ENCODE measurements around the gene CDH18.

Gene CDH18

DNA sequence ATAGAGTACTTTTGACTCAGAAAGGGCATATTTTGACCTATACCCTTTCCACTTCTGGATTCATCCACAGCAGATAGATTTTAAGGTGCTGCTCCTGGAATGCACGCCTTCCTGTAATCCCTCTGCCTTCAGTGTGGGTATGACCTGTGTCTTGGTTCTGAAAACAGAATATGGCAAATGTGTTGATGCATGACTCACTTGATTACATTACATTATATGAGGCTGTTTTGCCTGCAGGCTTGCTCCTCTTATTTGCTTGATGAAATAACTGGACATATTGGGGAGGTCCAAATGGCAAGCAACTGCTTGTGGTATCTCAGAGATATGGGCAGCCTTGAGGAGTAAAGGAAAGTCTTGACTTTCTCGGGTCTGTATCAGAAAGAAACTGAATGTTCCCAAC is 468.6 kb downstream of the CDH18 start:
- Histone ChIP-seq H3K4me1 (no peaks in the 10 kb centered on the region), H3K27me3 (no peaks in the 10 kb centered on the region), H3K9me3 (replicated peaks in 1 of 11) (no peaks in the 10 kb centered on the region), H3K4me3 (no peak overlapping the region), H3K9ac (no peak overlapping the region), H3K36me3 (no peaks in the 10 kb centered on the region), H4K20me1 (no peaks in the 10 kb centered on the region), H3K27ac (no peak overlapping the region), H3K4me2 (no peak overlapping the region)
- TF ChIP-seq Cebpa-rat (IDR thresholded peaks at IDR 0.05) = no peak

DNA sequence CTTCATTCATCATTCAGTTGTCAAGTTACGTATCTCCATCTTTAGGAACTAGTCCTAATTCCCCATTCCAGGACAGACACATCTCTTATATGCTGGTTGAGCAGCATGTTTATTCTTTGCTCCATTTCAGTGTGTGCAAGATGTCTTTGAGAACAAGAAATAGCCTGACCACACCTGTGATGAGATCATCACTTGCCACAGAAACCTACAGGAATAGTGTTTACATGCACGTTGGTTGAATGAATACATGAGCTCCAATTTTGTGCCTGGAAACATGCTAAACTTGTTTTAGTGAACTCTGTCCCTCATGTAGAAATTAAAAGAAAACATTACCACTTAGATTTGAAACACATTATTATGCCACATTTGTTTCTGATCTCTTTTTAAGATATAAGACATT is 489.1 kb downstream of the CDH18 start:
- Histone ChIP-seq H4K20me1 (no peaks in the 10 kb centered on the region), H3K36me3 (no peaks in the 10 kb centered on the region), H3K4me1 (no peaks in the 10 kb centered on the region), H3K27me3 (no peaks in the 10 kb centered on the region), H3K4me2 (no peak overlapping the region), H3K9ac (no peak overlapping the region), H3K9me3 (replicated peaks in 1 of 11) (no peaks in the 10 kb centered on the region), H3K27ac (no peak overlapping the region), H3K4me3 (no peak overlapping the region)
- no peak for TF ChIP-seq Cebpa-rat (IDR thresholded peaks at IDR 0.05)

DNA sequence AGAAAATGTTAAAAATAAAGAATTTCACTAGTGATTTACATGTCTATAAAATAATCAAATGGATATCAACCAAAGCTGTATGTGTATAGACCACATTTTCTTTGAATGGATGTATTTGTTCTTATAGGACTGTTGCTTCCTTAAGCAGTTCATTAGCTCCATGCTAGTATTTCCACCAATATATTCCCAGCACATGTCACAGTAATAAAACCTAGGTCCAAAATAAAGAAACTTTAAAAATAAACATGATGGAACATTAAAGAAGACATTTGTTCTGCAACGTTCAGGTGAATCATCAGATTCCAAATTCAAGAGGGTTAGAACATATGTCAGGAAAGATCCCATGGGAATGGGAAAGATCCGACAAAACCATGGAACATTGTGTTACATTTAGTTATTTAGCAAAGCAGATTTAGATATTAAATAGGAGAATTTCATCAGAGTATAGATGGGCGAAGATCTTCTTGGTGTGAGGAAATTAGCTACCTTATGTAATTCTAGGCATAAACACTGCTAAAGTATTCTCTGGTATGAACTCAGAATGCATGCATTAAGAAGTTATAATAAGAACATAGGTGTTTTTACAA is 490.7 kb downstream of the CDH18 start:
- Histone ChIP-seq H3K4me2 (no peak overlapping the region), H3K36me3 (no peaks in the 10 kb centered on the region), H3K9me3 (replicated peaks in 1 of 11) (no peaks in the 10 kb centered on the region), H3K27me3 (no peaks in the 10 kb centered on the region), H3K27ac (no peak overlapping the region), H3K4me3 (no peak overlapping the region), H3K4me1 (no peaks in the 10 kb centered on the region), H4K20me1 (no peaks in the 10 kb centered on the region), H3K9ac (no peak overlapping the region)
- TF ChIP-seq Cebpa-rat (IDR thresholded peaks at IDR 0.05) = no peak

DNA sequence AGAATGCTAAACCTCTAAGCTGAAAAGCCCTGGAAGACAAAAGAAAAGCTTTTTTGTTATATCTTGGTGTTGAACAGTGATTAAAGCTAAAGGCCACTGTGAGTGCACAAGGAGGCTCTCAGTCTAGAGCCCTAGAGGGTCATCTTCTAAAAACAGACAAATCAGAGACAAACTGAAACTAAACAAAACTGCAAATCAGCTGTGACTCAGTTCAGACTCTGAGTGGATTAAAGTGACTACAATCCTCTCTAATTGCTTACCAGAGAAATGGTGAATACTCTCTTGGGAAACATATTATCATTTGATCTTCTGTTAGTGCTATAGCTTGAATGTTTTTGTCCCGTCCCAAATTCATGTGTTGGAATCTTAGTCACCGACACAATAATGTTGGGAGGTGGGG is 491.9 kb downstream of the CDH18 start:
- Histone ChIP-seq H3K4me3 (no peak overlapping the region), H3K9ac (no peak overlapping the region), H3K36me3 (no peaks in the 10 kb centered on the region), H3K4me1 (no peaks in the 10 kb centered on the region), H3K27me3 (no peaks in the 10 kb centered on the region), H3K9me3 (replicated peaks in 1 of 11) (no peaks in the 10 kb centered on the region), H3K27ac (no peak overlapping the region), H4K20me1 (no peaks in the 10 kb centered on the region), H3K4me2 (no peak overlapping the region)
- TF ChIP-seq Cebpa-rat (IDR thresholded peaks at IDR 0.05) = no peak

DNA sequence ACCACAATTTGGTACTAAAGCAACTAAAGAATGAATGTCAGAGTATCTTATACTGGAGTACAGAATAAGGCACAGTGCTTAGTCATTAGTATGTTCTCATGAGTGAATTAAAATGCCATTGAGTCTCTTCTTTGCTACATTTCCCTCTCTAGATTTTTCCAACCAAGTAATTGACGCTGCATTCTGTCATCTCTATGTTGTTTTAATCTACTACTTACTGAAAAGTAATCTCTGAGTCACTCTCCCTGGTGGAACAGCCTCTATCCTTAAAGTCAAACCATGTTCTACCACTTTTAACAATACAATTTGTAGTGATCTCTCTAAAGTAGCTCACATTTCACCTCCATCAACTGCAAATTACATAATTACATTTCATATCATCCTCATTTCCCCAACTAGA is 495.1 kb downstream of the CDH18 start:
- no peaks in the 10 kb centered on the region for H3K27me3 ChIP-seq
- no peak for TF ChIP-seq Cebpa-rat (IDR thresholded peaks at IDR 0.05)
- H3K9me3 ChIP-seq (replicated peaks in 1 of 11) = no peaks in the 10 kb centered on the region
- H3K9ac ChIP-seq = no peak overlapping the region
- H4K20me1 ChIP-seq = no peaks in the 10 kb centered on the region
- H3K4me1 ChIP-seq = no peaks in the 10 kb centered on the region
- H3K27ac ChIP-seq = no peak overlapping the region
- no peak overlapping the region for H3K4me3 ChIP-seq
- no peaks in the 10 kb centered on the region for H3K36me3 ChIP-seq
- no peak overlapping the region for H3K4me2 ChIP-seq

DNA sequence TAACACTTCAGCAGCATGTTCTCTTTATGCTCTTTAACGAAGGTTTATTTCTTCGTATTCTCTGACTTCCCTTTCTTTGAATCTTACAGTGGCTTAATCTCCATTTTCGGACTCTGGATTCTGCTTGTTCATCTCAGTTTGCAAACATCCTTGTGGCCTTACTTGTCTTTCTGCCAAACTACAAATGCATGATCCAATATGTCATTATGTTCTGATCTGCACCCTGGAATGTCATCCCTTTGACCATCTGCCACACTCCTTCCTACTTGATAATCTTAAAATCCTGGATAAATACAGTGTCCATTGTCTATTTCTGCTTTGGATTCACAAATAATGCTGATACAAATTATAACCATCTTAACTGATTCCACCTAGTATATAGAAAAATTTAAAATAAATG is 499.2 kb downstream of the CDH18 start:
- H3K9ac ChIP-seq = no peak overlapping the region
- no peaks in the 10 kb centered on the region for H4K20me1 ChIP-seq
- H3K27ac ChIP-seq = no peak overlapping the region
- no peak for TF ChIP-seq Cebpa-rat (IDR thresholded peaks at IDR 0.05)
- H3K9me3 ChIP-seq (replicated peaks in 1 of 11) = no peaks in the 10 kb centered on the region
- no peak overlapping the region for H3K4me3 ChIP-seq
- no peak overlapping the region for H3K4me2 ChIP-seq
- no peaks in the 10 kb centered on the region for H3K4me1 ChIP-seq
- H3K36me3 ChIP-seq = no peaks in the 10 kb centered on the region
- H3K27me3 ChIP-seq = no peaks in the 10 kb centered on the region

DNA sequence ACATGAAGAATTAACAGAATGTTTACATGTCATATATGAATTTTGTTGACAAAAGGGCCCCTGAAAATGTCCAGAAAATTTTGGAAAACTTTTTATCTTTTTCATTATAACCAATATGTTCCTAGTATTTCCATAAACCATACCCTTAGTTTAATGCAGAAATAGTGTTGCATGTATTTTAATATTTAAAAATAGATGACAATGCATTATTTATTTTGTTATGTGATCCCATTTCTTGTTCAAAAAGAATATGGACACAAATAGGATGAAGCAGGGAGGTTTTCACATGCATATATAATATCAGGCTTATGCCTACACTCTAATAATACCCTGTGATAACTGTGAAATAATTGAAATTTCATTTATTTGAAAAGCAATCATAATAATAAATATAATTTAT is 500.5 kb downstream of the CDH18 start:
- H3K4me2 ChIP-seq = no peak overlapping the region

DNA sequence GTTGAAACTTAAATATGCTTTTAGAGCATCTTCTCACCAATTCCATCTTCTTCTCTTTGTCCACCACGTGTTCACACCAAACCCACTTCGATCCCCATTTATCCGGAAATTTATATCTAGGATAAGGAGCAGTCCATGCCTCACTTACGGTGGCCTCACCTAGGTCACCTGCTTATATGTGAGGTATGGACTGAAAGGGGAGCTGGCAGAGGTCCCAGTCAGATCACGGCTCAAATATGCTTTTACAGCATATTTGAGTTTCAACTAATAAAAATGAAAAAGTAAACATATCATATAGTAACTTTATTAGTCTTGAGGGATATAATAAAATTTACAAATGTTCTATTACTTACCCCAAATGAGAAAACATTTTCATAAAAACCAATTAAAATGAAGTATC is 508.4 kb downstream of the CDH18 start:
- no peak overlapping the region for H3K4me2 ChIP-seq
- no peak overlapping the region for H3K4me3 ChIP-seq
- no peak for TF ChIP-seq Cebpa-rat (IDR thresholded peaks at IDR 0.05)
- H3K27me3 ChIP-seq = no peaks in the 10 kb centered on the region
- H3K9ac ChIP-seq = no peak overlapping the region
- H3K9me3 ChIP-seq (replicated peaks in 1 of 11) = no peaks in the 10 kb centered on the region
- no peaks in the 10 kb centered on the region for H3K36me3 ChIP-seq
- H3K4me1 ChIP-seq = no peaks in the 10 kb centered on the region
- no peaks in the 10 kb centered on the region for H4K20me1 ChIP-seq
- no peak overlapping the region for H3K27ac ChIP-seq

More for the DNA sequence above, 500.5 kb downstream of the CDH18 start:
- no peaks in the 10 kb centered on the region for H4K20me1 ChIP-seq
- H3K9ac ChIP-seq = no peak overlapping the region
- no peaks in the 10 kb centered on the region for H3K36me3 ChIP-seq
- H3K4me1 ChIP-seq = no peaks in the 10 kb centered on the region
- H3K27ac ChIP-seq = no peak overlapping the region
- H3K9me3 ChIP-seq (replicated peaks in 1 of 11) = no peaks in the 10 kb centered on the region
- no peaks in the 10 kb centered on the region for H3K27me3 ChIP-seq
- no peak for TF ChIP-seq Cebpa-rat (IDR thresholded peaks at IDR 0.05)
- no peak overlapping the region for H3K4me3 ChIP-seq

DNA sequence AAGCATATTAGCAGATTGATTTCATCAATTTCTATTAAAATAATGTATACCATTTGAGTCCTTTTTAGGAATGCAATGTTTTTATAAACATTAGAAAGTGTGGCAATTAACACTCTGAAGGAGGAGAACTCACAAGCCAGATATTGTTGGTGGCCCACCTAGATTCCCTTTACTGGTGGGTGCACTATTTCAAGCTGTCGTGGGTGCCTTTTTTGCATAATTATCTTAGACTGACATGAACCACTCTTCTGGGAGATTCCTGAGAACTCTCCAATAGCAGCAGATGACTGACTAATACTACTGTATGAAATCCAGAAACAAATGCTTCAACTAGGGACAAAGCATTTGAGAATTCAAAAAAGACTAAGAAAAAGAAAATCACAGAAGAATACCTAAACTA is 526.0 kb downstream of the CDH18 start:
- Histone ChIP-seq H3K36me3 (no peaks in the 10 kb centered on the region), H3K4me1 (no peaks in the 10 kb centered on the region), H3K9me3 (replicated peaks in 1 of 11) (no peaks in the 10 kb centered on the region), H3K4me2 (no peak overlapping the region), H3K27ac (no peak overlapping the region), H4K20me1 (no peaks in the 10 kb centered on the region), H3K4me3 (no peak overlapping the region), H3K27me3 (no peaks in the 10 kb centered on the region), H3K9ac (no peak overlapping the region)
- no peak for TF ChIP-seq Cebpa-rat (IDR thresholded peaks at IDR 0.05)

DNA sequence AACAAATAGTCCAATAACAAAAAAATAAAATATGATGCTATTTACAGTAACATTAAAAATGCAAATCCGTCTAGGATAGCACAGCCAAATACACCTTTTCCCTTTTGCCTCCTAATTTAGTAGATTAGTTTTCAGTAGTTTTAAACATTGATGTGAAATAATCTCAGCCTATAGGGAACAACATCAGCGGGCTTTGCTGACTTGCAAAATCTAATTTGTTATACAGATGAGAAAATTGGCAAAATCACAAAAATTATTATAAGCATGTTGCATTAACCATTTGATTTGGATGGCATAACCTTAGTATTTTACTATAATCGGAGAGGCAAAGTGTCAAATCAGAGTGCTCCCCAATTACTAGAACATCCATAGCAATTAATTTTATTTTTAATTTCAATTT is 563.5 kb downstream of the CDH18 start:
- Histone ChIP-seq H3K9me3 (replicated peaks in 1 of 11) (no peaks in the 10 kb centered on the region), H3K9ac (no peak overlapping the region), H3K36me3 (no peaks in the 10 kb centered on the region), H3K27me3 (no peaks in the 10 kb centered on the region), H3K27ac (no peak overlapping the region), H4K20me1 (no peaks in the 10 kb centered on the region), H3K4me2 (no peak overlapping the region), H3K4me1 (no peaks in the 10 kb centered on the region), H3K4me3 (no peak overlapping the region)
- no peak for TF ChIP-seq Cebpa-rat (IDR thresholded peaks at IDR 0.05)

Data from BLaER1 treated with 17β-estradiol and CSF1 and Interleukin-3, amounts not matched to agents 10 nM and 100 nM (cell line).